ENCODE data around the gene MET.

The MET gene

GRCh38 chr7:116766881-116767280, 94.9 kb downstream of the MET start:
- Histone ChIP-seq H3K4me3 (ENCODE audit: low read depth in 1 of 2, low read length in 2 of 2) (no peak overlapping the region), H3K27me3 (ENCODE audit: low read depth, low read length) (no peaks in the 10 kb centered on the region), H3K27ac (ENCODE audit: low read length) (no peak overlapping the region), H3K9me3 (ENCODE audit: control insufficient read depth in 1 of 2, low read length in 2 of 2) (no peaks in the 10 kb centered on the region), H3K4me1 (ENCODE audit: control insufficient read depth in 1 of 2, insufficient read depth in 2 of 2, low read length in 2 of 2) (no peaks in the 10 kb centered on the region), H3K36me3 (ENCODE audit: control insufficient read depth in 1 of 2, insufficient read depth in 2 of 2, low read length in 2 of 2) (no peaks in the 10 kb centered on the region)

GRCh38 chr7:116769546-116769945, 97.5 kb downstream of the MET start:
- no peaks in the 10 kb centered on the region for H3K9me3 ChIP-seq (ENCODE audit: control insufficient read depth in 1 of 2, low read length in 2 of 2)
- no peaks in the 10 kb centered on the region for H3K27me3 ChIP-seq (ENCODE audit: low read depth, low read length)
- no peak overlapping the region for H3K4me3 ChIP-seq (ENCODE audit: low read depth in 1 of 2, low read length in 2 of 2)
- no peak overlapping the region for H3K27ac ChIP-seq (ENCODE audit: low read length)
- no peaks in the 10 kb centered on the region for H3K4me1 ChIP-seq (ENCODE audit: control insufficient read depth in 1 of 2, insufficient read depth in 2 of 2, low read length in 2 of 2)
- no peaks in the 10 kb centered on the region for H3K36me3 ChIP-seq (ENCODE audit: control insufficient read depth in 1 of 2, insufficient read depth in 2 of 2, low read length in 2 of 2)

- Histone ChIP-seq H3K4me1 (ENCODE audit: control insufficient read depth in 1 of 2, insufficient read depth in 2 of 2, low read length in 2 of 2) (no peaks in the 10 kb centered on the region), H3K4me3 (ENCODE audit: low read depth in 1 of 2, low read length in 2 of 2) (no peak overlapping the region), H3K27ac (ENCODE audit: low read length) (no peak overlapping the region), H3K36me3 (ENCODE audit: control insufficient read depth in 1 of 2, insufficient read depth in 2 of 2, low read length in 2 of 2) (no peaks in the 10 kb centered on the region), H3K27me3 (ENCODE audit: low read depth, low read length) (no peaks in the 10 kb centered on the region), H3K9me3 (ENCODE audit: control insufficient read depth in 1 of 2, low read length in 2 of 2) (no peaks in the 10 kb centered on the region)
These were observed 98.9 kb downstream of the MET start for GRCh38 chr7:116770941-116771340.

GRCh38 chr7:116771640-116772039, 99.6 kb downstream of the MET start:
- no peak overlapping the region for H3K4me3 ChIP-seq (ENCODE audit: low read depth in 1 of 2, low read length in 2 of 2)
- H3K9me3 ChIP-seq (ENCODE audit: control insufficient read depth in 1 of 2, low read length in 2 of 2): no peaks in the 10 kb centered on the region
- H3K4me1 ChIP-seq (ENCODE audit: control insufficient read depth in 1 of 2, insufficient read depth in 2 of 2, low read length in 2 of 2): no peaks in the 10 kb centered on the region
- H3K27me3 ChIP-seq (ENCODE audit: low read depth, low read length): no peaks in the 10 kb centered on the region
- H3K36me3 ChIP-seq (ENCODE audit: control insufficient read depth in 1 of 2, insufficient read depth in 2 of 2, low read length in 2 of 2): no peaks in the 10 kb centered on the region
- peak overlapping the region; percentile 6 for H3K27ac ChIP-seq (ENCODE audit: low read length)

- no peaks in the 10 kb centered on the region for H3K27me3 ChIP-seq (ENCODE audit: low read depth, low read length)
- no peaks in the 10 kb centered on the region for H3K9me3 ChIP-seq (ENCODE audit: control insufficient read depth in 1 of 2, low read length in 2 of 2)
- no peak overlapping the region for H3K27ac ChIP-seq (ENCODE audit: low read length)
- no peak overlapping the region for H3K4me3 ChIP-seq (ENCODE audit: low read depth in 1 of 2, low read length in 2 of 2)
- H3K4me1 ChIP-seq (ENCODE audit: control insufficient read depth in 1 of 2, insufficient read depth in 2 of 2, low read length in 2 of 2): peaks cover 0 to 2% of the 10 kb centered on the region in 2 donors
- no peaks in the 10 kb centered on the region for H3K36me3 ChIP-seq (ENCODE audit: control insufficient read depth in 1 of 2, insufficient read depth in 2 of 2, low read length in 2 of 2)
These were observed 100.4 kb downstream of the MET start for GRCh38 chr7:116772423-116772863.

GRCh38 chr7:116772926-116773749, 101.1 kb downstream of the MET start:
- H3K27me3 ChIP-seq (ENCODE audit: low read depth, low read length): no peaks in the 10 kb centered on the region
- no peaks in the 10 kb centered on the region for H3K36me3 ChIP-seq (ENCODE audit: control insufficient read depth in 1 of 2, insufficient read depth in 2 of 2, low read length in 2 of 2)
- H3K9me3 ChIP-seq (ENCODE audit: control insufficient read depth in 1 of 2, low read length in 2 of 2): no peaks in the 10 kb centered on the region
- H3K4me1 ChIP-seq (ENCODE audit: control insufficient read depth in 1 of 2, insufficient read depth in 2 of 2, low read length in 2 of 2): peaks cover 0 to 4% of the 10 kb centered on the region in 2 donors
- no peak overlapping the region for H3K27ac ChIP-seq (ENCODE audit: low read length)
- no peak overlapping the region for H3K4me3 ChIP-seq (ENCODE audit: low read depth in 1 of 2, low read length in 2 of 2)

- no peaks in the 10 kb centered on the region for H3K27me3 ChIP-seq (ENCODE audit: low read depth, low read length)
- peak overlapping the region; percentile 28 for H3K27ac ChIP-seq (ENCODE audit: low read length)
- no peak overlapping the region for H3K4me3 ChIP-seq (ENCODE audit: low read depth in 1 of 2, low read length in 2 of 2)
- peaks cover 0 to 4% of the 10 kb centered on the region in 2 donors for H3K4me1 ChIP-seq (ENCODE audit: control insufficient read depth in 1 of 2, insufficient read depth in 2 of 2, low read length in 2 of 2)
- no peaks in the 10 kb centered on the region for H3K9me3 ChIP-seq (ENCODE audit: control insufficient read depth in 1 of 2, low read length in 2 of 2)
- H3K36me3 ChIP-seq (ENCODE audit: control insufficient read depth in 1 of 2, insufficient read depth in 2 of 2, low read length in 2 of 2): no peaks in the 10 kb centered on the region
These were observed 104.0 kb downstream of the MET start for GRCh38 chr7:116776046-116776445.

GRCh38 chr7:116776610-116777289, 104.8 kb downstream of the MET start:
- Histone ChIP-seq H3K27ac (ENCODE audit: low read length) (peak overlapping the region; percentile 28), H3K4me3 (ENCODE audit: low read depth in 1 of 2, low read length in 2 of 2) (no peak overlapping the region), H3K9me3 (ENCODE audit: control insufficient read depth in 1 of 2, low read length in 2 of 2) (no peaks in the 10 kb centered on the region), H3K36me3 (ENCODE audit: control insufficient read depth in 1 of 2, insufficient read depth in 2 of 2, low read length in 2 of 2) (no peaks in the 10 kb centered on the region), H3K4me1 (ENCODE audit: control insufficient read depth in 1 of 2, insufficient read depth in 2 of 2, low read length in 2 of 2) (peaks cover 0 to 4% of the 10 kb centered on the region in 2 donors), H3K27me3 (ENCODE audit: low read depth, low read length) (no peaks in the 10 kb centered on the region)

- Histone ChIP-seq H3K27me3 (ENCODE audit: low read depth, low read length) (no peaks in the 10 kb centered on the region), H3K4me1 (ENCODE audit: control insufficient read depth in 1 of 2, insufficient read depth in 2 of 2, low read length in 2 of 2) (peaks cover 0 to 4% of the 10 kb centered on the region in 2 donors), H3K9me3 (ENCODE audit: control insufficient read depth in 1 of 2, low read length in 2 of 2) (no peaks in the 10 kb centered on the region), H3K36me3 (ENCODE audit: control insufficient read depth in 1 of 2, insufficient read depth in 2 of 2, low read length in 2 of 2) (no peaks in the 10 kb centered on the region), H3K4me3 (ENCODE audit: low read depth in 1 of 2, low read length in 2 of 2) (no peak overlapping the region), H3K27ac (ENCODE audit: low read length) (no peak overlapping the region)
These were observed 105.8 kb downstream of the MET start for GRCh38 chr7:116777651-116778281.

GRCh38 chr7:116779216-116779615, 107.2 kb downstream of the MET start:
- peaks cover 0 to 4% of the 10 kb centered on the region in 2 donors for H3K4me1 ChIP-seq (ENCODE audit: control insufficient read depth in 1 of 2, insufficient read depth in 2 of 2, low read length in 2 of 2)

GRCh38 chr7:116779931-116780330, 107.9 kb downstream of the MET start:
- H3K27me3 ChIP-seq (ENCODE audit: low read depth, low read length): no peaks in the 10 kb centered on the region
- H3K4me3 ChIP-seq (ENCODE audit: low read depth in 1 of 2, low read length in 2 of 2): no peak overlapping the region
- H3K27ac ChIP-seq (ENCODE audit: low read length): no peak overlapping the region
- peaks cover 0 to 4% of the 10 kb centered on the region in 2 donors for H3K4me1 ChIP-seq (ENCODE audit: control insufficient read depth in 1 of 2, insufficient read depth in 2 of 2, low read length in 2 of 2)
- no peaks in the 10 kb centered on the region for H3K9me3 ChIP-seq (ENCODE audit: control insufficient read depth in 1 of 2, low read length in 2 of 2)
- no peaks in the 10 kb centered on the region for H3K36me3 ChIP-seq (ENCODE audit: control insufficient read depth in 1 of 2, insufficient read depth in 2 of 2, low read length in 2 of 2)

More at GRCh38 chr7:116779216-116779615, 107.2 kb downstream of the MET start:
- no peaks in the 10 kb centered on the region for H3K9me3 ChIP-seq (ENCODE audit: control insufficient read depth in 1 of 2, low read length in 2 of 2)
- H3K36me3 ChIP-seq (ENCODE audit: control insufficient read depth in 1 of 2, insufficient read depth in 2 of 2, low read length in 2 of 2): no peaks in the 10 kb centered on the region
- no peak overlapping the region for H3K4me3 ChIP-seq (ENCODE audit: low read depth in 1 of 2, low read length in 2 of 2)
- H3K27ac ChIP-seq (ENCODE audit: low read length): no peak overlapping the region
- H3K27me3 ChIP-seq (ENCODE audit: low read depth, low read length): no peaks in the 10 kb centered on the region
